ENCODE measurements around the gene NXPH1. TPM values are rescaled to one million over a fixed set of nuclear protein-coding genes. Genes with fewer than 3 reads are reported as not detected.

Gene NXPH1
- total and polyA plus RNA-seq, 2 donors (not counting 1 experiment from before 2014, with no cell fraction given) = not detected

DNA sequence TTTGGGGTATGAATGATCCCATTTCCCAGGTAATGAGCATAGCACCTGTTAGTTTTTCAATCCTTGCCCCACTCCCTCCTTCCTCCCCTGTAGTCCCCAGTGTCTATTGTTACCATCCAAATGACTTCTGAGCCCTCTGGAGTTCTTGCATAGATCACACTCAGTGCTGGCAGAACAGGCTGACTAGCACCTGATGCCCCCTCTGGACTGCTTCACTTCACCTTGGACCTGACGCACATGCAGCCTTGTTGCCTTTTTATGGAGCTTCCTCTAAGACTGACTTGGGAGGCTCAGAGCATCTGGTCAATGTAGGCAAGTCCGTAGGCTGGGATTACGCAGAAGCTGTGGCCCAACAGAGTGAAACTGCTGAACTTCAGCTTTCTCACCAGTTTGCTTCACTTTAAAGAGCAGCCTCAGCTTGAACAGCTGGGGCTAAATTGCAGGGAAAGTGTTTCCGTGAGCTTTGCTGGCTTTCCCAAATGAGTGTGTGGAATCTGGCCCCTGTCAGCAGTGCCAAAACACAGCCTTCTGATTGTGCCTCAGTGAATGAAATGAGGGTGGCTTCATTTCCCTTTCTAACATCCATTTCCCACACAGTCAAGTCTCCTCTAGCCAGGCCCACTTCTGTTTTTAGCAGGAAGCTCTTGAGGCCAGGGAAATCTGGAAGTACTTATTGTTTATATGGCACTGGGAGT, 48.5 kb downstream of the NXPH1 start:
- H3K79me2 ChIP-seq (ENCODE audit: control insufficient read depth, insufficient read depth, low read length) = no peaks in the 10 kb centered on the region
- no peak overlapping the region for H3K4me3 Mint-ChIP-seq
- ChIA-PET CTCF (no interaction called here), POLR2A (no interaction called here)
- no peak overlapping the region for H2AFZ ChIP-seq (ENCODE audit: insufficient read depth, low read depth, low read length, poor library complexity, severe bottlenecking)
- no peak overlapping the region for H3K4me3 ChIP-seq (ENCODE audit: control extremely low read depth in 1 of 5, extremely low read depth in 1 of 5, insufficient read depth in 1 of 5, low read depth in 2 of 5, low read length in 4 of 5)
- no peak for TF ChIP-seq EZH2 (IDR thresholded peaks at IDR 0.05; ENCODE audit: borderline replicate concordance, insufficient read depth, low read depth, low read length, poor library complexity, severe bottlenecking)
- TF ChIP-seq, protein P1, sequence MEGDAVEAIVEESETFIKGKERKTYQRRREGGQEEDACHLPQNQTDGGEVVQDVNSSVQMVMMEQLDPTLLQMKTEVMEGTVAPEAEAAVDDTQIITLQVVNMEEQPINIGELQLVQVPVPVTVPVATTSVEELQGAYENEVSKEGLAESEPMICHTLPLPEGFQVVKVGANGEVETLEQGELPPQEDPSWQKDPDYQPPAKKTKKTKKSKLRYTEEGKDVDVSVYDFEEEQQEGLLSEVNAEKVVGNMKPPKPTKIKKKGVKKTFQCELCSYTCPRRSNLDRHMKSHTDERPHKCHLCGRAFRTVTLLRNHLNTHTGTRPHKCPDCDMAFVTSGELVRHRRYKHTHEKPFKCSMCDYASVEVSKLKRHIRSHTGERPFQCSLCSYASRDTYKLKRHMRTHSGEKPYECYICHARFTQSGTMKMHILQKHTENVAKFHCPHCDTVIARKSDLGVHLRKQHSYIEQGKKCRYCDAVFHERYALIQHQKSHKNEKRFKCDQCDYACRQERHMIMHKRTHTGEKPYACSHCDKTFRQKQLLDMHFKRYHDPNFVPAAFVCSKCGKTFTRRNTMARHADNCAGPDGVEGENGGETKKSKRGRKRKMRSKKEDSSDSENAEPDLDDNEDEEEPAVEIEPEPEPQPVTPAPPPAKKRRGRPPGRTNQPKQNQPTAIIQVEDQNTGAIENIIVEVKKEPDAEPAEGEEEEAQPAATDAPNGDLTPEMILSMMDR (IDR thresholded peaks at IDR 0.05) = no peak
- peaks cover 3% of the 10 kb centered on the region for H3K27me3 Mint-ChIP-seq
- no peaks in the 10 kb centered on the region for H3K36me3 ChIP-seq (replicated peaks in 1 of 2; ENCODE audit: control extremely low read depth in 1 of 2, control insufficient read depth in 1 of 2, extremely low read depth in 1 of 2, insufficient read depth in 2 of 2, low read length in 1 of 2)
- no peaks in the 10 kb centered on the region for H3K27me3 ChIP-seq (replicated peaks in 1 of 4; ENCODE audit: control extremely low read depth in 1 of 4, control insufficient read depth in 3 of 4, insufficient read depth in 4 of 4, low read length in 3 of 4)
- DNase-seq (no peak), ATAC-seq (ENCODE audit: low read depth) (no peak)
- H3K4me2 ChIP-seq (replicated peaks; ENCODE audit: low read depth, low read length, poor library complexity, severe bottlenecking) = no peak overlapping the region
- H3K9me3 Mint-ChIP-seq (ENCODE audit: insufficient read depth) = peaks cover 6% of the 10 kb centered on the region
- H3K9me3 ChIP-seq (ENCODE audit: control extremely low read depth in 1 of 3, control insufficient read depth in 2 of 3, insufficient read depth in 1 of 3, low read length in 2 of 3) = no peaks in the 10 kb centered on the region
- no peaks in the 10 kb centered on the region for H4K20me1 ChIP-seq (ENCODE audit: control insufficient read depth, insufficient read depth, low read length, poor library complexity, severe bottlenecking)
- no peak overlapping the region for H3K27ac Mint-ChIP-seq
- H3K4me1 Mint-ChIP-seq = no peaks in the 10 kb centered on the region
- no peaks in the 10 kb centered on the region for H3K4me1 ChIP-seq (ENCODE audit: control insufficient read depth in 2 of 2, insufficient read depth in 2 of 2, low read length in 2 of 2)
- intact Hi-C loops (cut with micrococcal nuclease) = no loop called here
- 73% methylated on average over 4 of the region's 4 CpGs for WGBS (ENCODE audit: insufficient coverage)
- H3K9ac ChIP-seq (ENCODE audit: low read length) = no peak overlapping the region
- H3K27ac ChIP-seq (ENCODE audit: low read length in 2 of 2) = no peak overlapping the region

DNA sequence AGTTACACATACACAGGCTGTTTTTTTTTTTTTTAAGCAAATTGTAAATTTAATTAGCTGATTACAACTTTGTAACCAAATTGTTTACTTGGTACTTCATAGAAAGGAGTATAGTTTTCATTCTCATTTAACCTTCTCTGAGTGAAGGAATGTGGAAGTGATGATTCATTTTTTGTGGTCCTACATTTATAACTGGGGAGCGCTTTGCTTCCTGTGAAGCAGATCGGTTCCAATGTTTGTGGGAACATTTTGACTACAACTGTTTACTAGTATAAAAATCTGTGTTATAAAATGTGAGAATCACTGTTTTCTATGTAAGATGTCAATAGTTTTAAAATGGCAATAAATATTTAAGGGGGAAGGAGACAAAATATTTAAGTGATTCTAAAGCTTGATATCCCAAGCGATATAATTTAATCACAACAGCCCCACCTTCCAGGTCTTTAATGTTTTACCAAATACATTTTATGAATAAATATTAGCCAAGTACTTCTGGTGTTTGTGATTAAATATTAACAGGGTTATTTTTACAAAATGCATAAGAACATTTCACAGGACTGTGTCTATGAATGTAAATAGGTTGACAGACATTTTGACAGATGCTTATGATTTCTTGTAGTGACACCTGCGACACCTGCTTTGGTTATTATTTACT, 57.1 kb downstream of the NXPH1 start:
- intact Hi-C loops (cut with micrococcal nuclease) = no loop called here
- no peaks in the 10 kb centered on the region for H3K27me3 Mint-ChIP-seq
- Histone ChIP-seq H3K4me2 (replicated peaks; ENCODE audit: low read depth, low read length, poor library complexity, severe bottlenecking) (no peak overlapping the region), H3K4me1 (ENCODE audit: control insufficient read depth in 2 of 2, insufficient read depth in 2 of 2, low read length in 2 of 2) (no peaks in the 10 kb centered on the region), H3K27ac (ENCODE audit: low read length in 2 of 2) (no peak overlapping the region), H2AFZ (ENCODE audit: insufficient read depth, low read depth, low read length, poor library complexity, severe bottlenecking) (no peak overlapping the region), H3K36me3 (replicated peaks in 1 of 2; ENCODE audit: control extremely low read depth in 1 of 2, control insufficient read depth in 1 of 2, extremely low read depth in 1 of 2, insufficient read depth in 2 of 2, low read length in 1 of 2) (no peaks in the 10 kb centered on the region), H3K27me3 (replicated peaks in 1 of 4; ENCODE audit: control extremely low read depth in 1 of 4, control insufficient read depth in 3 of 4, insufficient read depth in 4 of 4, low read length in 3 of 4) (no peaks in the 10 kb centered on the region), H3K9me3 (ENCODE audit: control extremely low read depth in 1 of 3, control insufficient read depth in 2 of 3, insufficient read depth in 1 of 3, low read length in 2 of 3) (no peaks in the 10 kb centered on the region), H3K9ac (ENCODE audit: low read length) (no peak overlapping the region), H3K79me2 (ENCODE audit: control insufficient read depth, insufficient read depth, low read length) (no peaks in the 10 kb centered on the region), H4K20me1 (ENCODE audit: control insufficient read depth, insufficient read depth, low read length, poor library complexity, severe bottlenecking) (no peaks in the 10 kb centered on the region), H3K4me3 (ENCODE audit: control extremely low read depth in 1 of 5, extremely low read depth in 1 of 5, insufficient read depth in 1 of 5, low read depth in 2 of 5, low read length in 4 of 5) (no peak overlapping the region)
- H3K4me3 Mint-ChIP-seq = no peak overlapping the region
- TF ChIP-seq, protein P1 (IDR thresholded peaks at IDR 0.05) = no peak
- TF ChIP-seq EZH2 (IDR thresholded peaks at IDR 0.05; ENCODE audit: borderline replicate concordance, insufficient read depth, low read depth, low read length, poor library complexity, severe bottlenecking) = no peak
- DNase-seq = no peak
- ChIA-PET POLR2A (no interaction called here), CTCF (no interaction called here)
- no peak overlapping the region for H3K27ac Mint-ChIP-seq
- no peak for ATAC-seq (ENCODE audit: low read depth)
- H3K4me1 Mint-ChIP-seq = no peaks in the 10 kb centered on the region
- no peaks in the 10 kb centered on the region for H3K9me3 Mint-ChIP-seq (ENCODE audit: insufficient read depth)
- WGBS (ENCODE audit: insufficient coverage) = no CpG with 5 or more reads among the region's 4 CpGs

All from B cell (primary cell).